CD4-positive, alpha-beta T cell (primary cell): ENCODE results near the gene MYBPC3. TPM values are rescaled to one million over a fixed set of nuclear protein-coding genes. Genes with fewer than 3 reads are reported as not detected.

ENCODE experiments used
- ATAC-seq: fragments of 200-7000 bp; cut with Tn5 transposase; one replicate; pipeline ENCODE4 v1.10.0; 2022; ENCODE audit warnings: mild to moderate bottlenecking; ENCODE audit not compliant: poor library complexity
- CTCF ChIA-PET: fragments of 350-600 bp; sonication (Branson Sonifier 250); formaldehyde crosslinking; loops from one replicate; lab custom pipeline; 2021; ENCODE audit warnings: antibody characterized with exemption, inconsistent platforms; lab: Charles Lee
- POLR2A ChIA-PET: fragments of 350-600 bp; sonication (Branson Sonifier 250); formaldehyde crosslinking; loops from one replicate; lab custom pipeline; 2021; ENCODE audit warnings: antibody characterized with exemption, inconsistent platforms; lab: Charles Lee
- DNase-seq, 14 experiments: peaks; one replicate each; pipeline ENCODE4 v3.0.0-alpha.2; 2013 to 2020; ENCODE audit warnings: mixed read lengths in 2 of 14
- H3K27ac ChIP-seq, 2 donors: one replicate each; pipeline versions ENCODE4 v1.5.1 to v1.7.0; 2013; ENCODE audit warnings: low read length in 2 of 2, low read depth in 1 of 2, mild to moderate bottlenecking in 1 of 2
- H3K27me3 ChIP-seq, 2 experiments: 1 replicate in 1 of 2; 2 replicates in 1 of 2; pipeline versions ENCODE4 v1.6.1 to v1.7.0; 2013; ENCODE audit warnings: low read length in 2 of 2, control low read depth in 1 of 2, mild to moderate bottlenecking in 1 of 2, moderate library complexity in 1 of 2; ENCODE audit not compliant: insufficient read depth in 2 of 2, control insufficient read depth in 1 of 2
- H3K36me3 ChIP-seq: one replicate; pipeline ENCODE4 v1.6.1; 2013; ENCODE audit warnings: low read length, control low read depth; ENCODE audit not compliant: insufficient read depth
- H3K4me1 ChIP-seq: one replicate; pipeline ENCODE4 v1.6.1; 2013; ENCODE audit warnings: low read length, control low read depth; ENCODE audit not compliant: insufficient read depth
- H3K4me3 ChIP-seq: one replicate; pipeline ENCODE4 v1.5.1; 2013; ENCODE audit warnings: mild to moderate bottlenecking, low read length, moderate library complexity
- H3K9me3 ChIP-seq, 2 experiments: 1 replicate in 1 of 2; 2 replicates in 1 of 2; pipeline versions ENCODE4 v1.6.1 to v1.7.0; 2013; ENCODE audit warnings: low read length in 2 of 2, mild to moderate bottlenecking in 2 of 2, control low read depth in 1 of 2, moderate library complexity in 1 of 2; ENCODE audit not compliant: control insufficient read depth in 1 of 2, insufficient read depth in 1 of 2
- H3K27ac Mint-ChIP-seq: one replicate; pipeline ENCODE4 v1.8.0; 2020; ENCODE audit warnings: mixed read lengths
- H3K27me3 Mint-ChIP-seq: one replicate; pipeline ENCODE4 v1.8.0; 2021; ENCODE audit warnings: mixed read lengths
- H3K36me3 Mint-ChIP-seq: one replicate; pipeline ENCODE4 v1.8.0; 2021; ENCODE audit warnings: low read depth, mixed read lengths
- H3K4me1 Mint-ChIP-seq: one replicate; pipeline ENCODE4 v1.8.0; 2021; ENCODE audit warnings: low read depth, mixed read lengths
- H3K4me3 Mint-ChIP-seq: one replicate; pipeline ENCODE4 v1.8.0; 2020; ENCODE audit warnings: mild to moderate bottlenecking, mixed read lengths
- H3K9me3 Mint-ChIP-seq: one replicate; pipeline ENCODE4 v1.8.0; 2020; ENCODE audit warnings: mixed read lengths
- CTCF ChIP-seq: fragments of 200-600 bp; IDR thresholded peaks from one replicate; pipeline ENCODE4 v1.8.0; 2022; ENCODE audit warnings: antibody characterized with exemption, mild to moderate bottlenecking
- intact Hi-C, 2 experiments: fragments of 100-400 bp; cut with DNase I in 1 of 2; cut with micrococcal nuclease in 1 of 2; formaldehyde crosslinking; loops; one replicate each; pipeline versions ENCODE4 v1.15.1 to v1.9.0; 2023 to 2025; cut with DNase I, micrococcal nuclease
- total RNA-seq, 174 experiments: library from RNA in 2 of 174; stranded (reverse) in 2 of 174; gene quantifications; one replicate each; pipeline ENCODE4 v1.2.3 and lab custom pipeline; 2021 to 2026

The MYBPC3 gene
- total RNA-seq, 2 experiments from 2014 or later, result not detected

- Histone ChIP-seq H3K4me3 (no peak overlapping the region), H3K9me3 (no peaks in the 10 kb centered on the region), H3K36me3 (no peaks in the 10 kb centered on the region), H3K27me3 (no peaks in the 10 kb centered on the region), H3K4me1 (peaks cover 9% of the 10 kb centered on the region), H3K27ac (no peak overlapping the region)
- H3K27me3 Mint-ChIP-seq, result no peaks in the 10 kb centered on the region
- CTCF ChIA-PET, result no interaction called here
- POLR2A ChIA-PET, result no interaction called here
- no peaks in the 10 kb centered on the region for H3K36me3 Mint-ChIP-seq
- DNase-seq, result no peak
- intact Hi-C loops, result no loop called here
- H3K27ac Mint-ChIP-seq, result no peak overlapping the region
- H3K4me1 Mint-ChIP-seq, result peaks cover 9% of the 10 kb centered on the region
- no peaks in the 10 kb centered on the region for H3K9me3 Mint-ChIP-seq
- no peak overlapping the region for H3K4me3 Mint-ChIP-seq
- ATAC-seq, result no peak
- TF ChIP-seq CTCF, result no peak
Measured at GRCh38 chr11:47355283-47356128, 3.0 kb upstream of the MYBPC3 start.

GRCh38 chr11:47354913-47355282 lies 2.4 kb upstream of the MYBPC3 start:
- Mint-ChIP-seq H3K27me3 (no peaks in the 10 kb centered on the region), H3K36me3 (no peaks in the 10 kb centered on the region), H3K4me3 (no peak overlapping the region), H3K4me1 (peaks cover 9% of the 10 kb centered on the region), H3K27ac (no peak overlapping the region), H3K9me3 (no peaks in the 10 kb centered on the region)
- ChIA-PET CTCF (no interaction called here), POLR2A (no interaction called here)
- no peaks in the 10 kb centered on the region for H3K9me3 ChIP-seq
- no peak overlapping the region for H3K4me3 ChIP-seq
- ATAC-seq (no peak), DNase-seq (no peak)
- H3K4me1 ChIP-seq, result peaks cover 7% of the 10 kb centered on the region
- H3K27ac ChIP-seq, result no peak overlapping the region
- intact Hi-C loops, result no loop called here
- no peak for TF ChIP-seq CTCF
- H3K36me3 ChIP-seq, result no peaks in the 10 kb centered on the region
- H3K27me3 ChIP-seq, result no peaks in the 10 kb centered on the region

- ATAC-seq (no peak), DNase-seq (no peak)
- H3K36me3 Mint-ChIP-seq, result no peaks in the 10 kb centered on the region
- ChIA-PET POLR2A (interaction anchor here (0.6 kb wide), 1 partner anchor 124 kb away, joined by 3 read pairs; no protein-coding TSS in a partner anchor), CTCF (no interaction called here)
- TF ChIP-seq CTCF, result no peak
- no peak overlapping the region for H3K27ac Mint-ChIP-seq
- no peaks in the 10 kb centered on the region for H3K9me3 Mint-ChIP-seq
- H3K27me3 ChIP-seq, result no peaks in the 10 kb centered on the region
- H3K9me3 ChIP-seq, result no peaks in the 10 kb centered on the region
- H3K4me3 ChIP-seq, result no peak overlapping the region
- H3K36me3 ChIP-seq, result no peaks in the 10 kb centered on the region
- H3K4me1 ChIP-seq, result peaks cover under 1% of the 10 kb centered on the region
- H3K27me3 Mint-ChIP-seq, result no peaks in the 10 kb centered on the region
- no peak overlapping the region for H3K4me3 Mint-ChIP-seq
- intact Hi-C loops, result no loop called here
- peaks cover 1% of the 10 kb centered on the region for H3K4me1 Mint-ChIP-seq
- no peak overlapping the region for H3K27ac ChIP-seq
Measured at GRCh38 chr11:47353978-47354774, 1.7 kb upstream of the MYBPC3 start.
